ENCODE results near the gene SUGCT.

Gene SUGCT

DNA sequence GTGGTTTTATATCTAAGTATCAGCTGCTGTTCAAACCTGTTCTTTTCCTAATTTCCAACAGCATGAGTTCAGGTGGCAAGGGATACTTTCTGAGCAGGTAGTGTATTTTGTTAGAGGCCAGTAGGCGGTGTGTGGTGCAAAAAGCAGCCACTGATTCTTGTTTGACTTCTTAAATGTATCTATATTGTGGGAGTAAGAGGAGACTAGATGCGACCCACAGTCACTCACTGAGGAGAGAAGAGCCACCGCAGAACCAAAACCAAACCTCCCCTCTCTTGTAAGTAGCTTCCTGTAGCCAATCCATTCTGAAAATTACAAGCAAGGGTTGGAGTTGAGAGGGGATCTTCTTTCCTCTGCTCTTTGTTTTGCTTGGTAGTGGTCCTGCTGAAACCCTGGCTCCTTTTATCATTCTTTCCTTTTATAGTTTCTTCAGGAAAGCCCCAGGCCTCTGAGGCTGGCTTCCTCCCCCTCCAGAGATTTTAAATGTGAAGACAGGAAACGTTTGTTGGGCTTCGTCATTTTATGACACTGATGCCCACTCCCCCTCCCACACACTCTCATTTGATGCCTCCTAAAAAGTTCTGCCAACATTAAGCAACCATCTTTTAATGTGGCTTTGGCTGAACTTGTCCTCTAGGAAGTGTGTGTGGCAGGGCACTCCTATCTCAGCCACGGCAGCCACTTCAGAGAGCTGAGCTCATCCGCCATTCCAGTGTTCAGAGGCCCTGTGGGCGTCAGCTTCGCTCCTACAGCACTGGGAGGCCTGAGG, 566.0 kb downstream of the SUGCT start:
- DNase-seq, result no peak

DNA sequence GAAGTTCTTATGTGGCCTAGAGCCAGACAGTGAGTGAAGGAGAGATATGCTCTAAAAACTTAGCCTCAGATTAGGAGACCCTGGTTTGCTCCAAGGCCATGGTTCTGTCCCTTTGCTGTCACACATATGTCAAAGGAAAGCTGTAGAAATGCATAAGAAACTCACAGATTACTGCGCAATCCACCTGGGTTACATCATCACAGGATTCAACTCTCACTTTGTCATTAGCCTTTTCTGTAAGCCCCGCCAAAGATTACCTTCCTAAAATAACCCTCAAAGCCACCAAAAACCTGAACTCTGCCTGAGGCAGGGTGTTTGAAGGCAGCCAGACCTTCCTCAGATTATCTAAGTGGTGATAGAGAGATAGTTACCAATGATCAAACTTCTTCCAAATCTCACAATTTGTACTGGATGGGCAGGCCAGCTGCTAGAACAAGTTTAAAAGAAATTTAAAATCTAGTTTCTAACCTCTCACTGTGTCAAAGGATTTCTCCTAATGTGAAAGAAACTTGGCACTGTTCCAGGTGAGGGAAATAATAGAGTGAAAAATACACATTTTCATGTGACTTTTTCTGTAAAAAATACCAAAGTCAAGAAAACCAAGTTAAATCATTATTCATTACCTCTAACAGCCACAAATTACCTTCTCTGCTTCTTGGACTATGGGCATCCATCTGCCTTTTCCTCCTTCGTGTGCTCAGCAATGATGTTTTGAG, 567.2 kb downstream of the SUGCT start:
- no peak for DNase-seq

DNA sequence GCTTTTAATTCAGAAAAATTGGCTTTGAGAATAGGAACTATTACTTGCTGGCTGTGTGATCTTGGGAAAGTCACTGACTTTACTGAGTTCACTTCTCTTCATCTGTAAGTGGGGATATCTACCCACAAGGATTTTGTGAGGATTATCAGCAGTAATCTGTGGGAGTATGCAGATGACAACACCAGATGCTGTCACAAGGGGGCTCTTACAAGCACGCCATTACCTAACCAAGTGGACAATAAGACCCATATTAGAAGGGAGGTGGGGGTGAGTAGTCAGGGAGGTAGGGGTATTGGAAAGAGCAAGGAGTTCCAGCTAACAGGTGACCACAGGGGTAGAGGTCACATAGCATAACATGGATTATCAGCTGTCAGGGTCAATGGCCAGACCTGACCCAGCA, 569.4 kb downstream of the SUGCT start:
- no peak for DNase-seq

DNA sequence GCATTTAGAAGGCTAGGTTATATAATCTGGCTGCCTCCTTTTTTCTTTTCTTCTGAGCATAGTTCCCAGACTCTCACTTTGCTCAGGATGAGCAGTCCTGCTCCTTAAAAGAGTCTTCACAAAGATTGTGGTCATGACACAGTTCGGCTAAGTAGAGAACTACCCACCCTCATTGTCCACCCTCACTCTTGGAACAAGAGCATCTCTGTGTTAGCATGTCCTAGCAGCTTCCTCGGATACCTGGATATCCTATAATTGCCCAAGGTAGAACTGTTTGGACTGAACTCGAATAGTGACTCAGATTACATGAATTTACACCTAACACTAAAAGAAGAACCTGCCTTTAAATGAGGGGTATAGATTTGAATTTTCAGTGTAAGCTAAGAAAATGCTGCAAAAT, 572.0 kb downstream of the SUGCT start:
- DNase-seq, result no peak

DNA sequence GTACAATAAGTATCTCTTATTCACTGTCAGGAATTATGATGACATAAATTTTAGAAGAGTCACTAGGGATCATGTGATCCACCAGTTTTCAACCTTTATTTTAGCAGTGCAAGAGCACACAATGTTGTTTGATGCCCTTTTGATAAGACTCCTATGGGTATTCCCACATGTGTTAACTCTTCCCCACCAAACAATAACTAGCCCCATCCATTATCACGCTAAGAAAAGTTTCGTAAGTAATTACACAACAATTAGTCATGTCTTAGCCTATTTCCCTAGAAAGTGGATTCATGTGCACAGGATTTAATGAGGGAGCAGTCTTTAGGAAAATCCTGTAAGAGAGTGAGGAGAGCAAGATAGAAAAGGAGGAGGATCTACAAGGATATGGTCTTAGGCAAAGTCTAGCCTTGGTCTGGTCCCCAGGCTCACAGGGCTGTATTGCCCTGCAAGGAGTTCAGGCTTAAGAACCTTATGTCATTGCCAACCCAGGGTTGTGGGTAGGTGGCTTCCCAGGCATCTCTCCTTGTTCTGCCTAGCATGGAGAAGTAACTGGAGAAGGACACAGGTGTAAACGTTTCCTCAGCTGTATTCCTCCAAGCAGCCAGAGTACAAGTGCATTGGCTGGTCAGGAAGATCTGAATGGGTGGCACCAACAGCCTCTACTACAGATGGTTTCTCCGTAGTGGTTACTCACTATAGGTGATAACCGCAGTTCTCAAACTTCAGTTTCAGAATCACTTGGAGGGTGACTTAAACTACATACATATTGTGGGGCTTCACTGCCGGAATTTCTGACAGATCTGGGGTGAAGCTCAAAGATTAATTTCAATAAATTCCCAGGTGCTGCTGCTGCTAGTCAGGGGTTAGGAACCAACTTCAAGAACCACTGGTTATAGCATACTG, 574.5 kb downstream of the SUGCT start:
- DNase-seq, result no peak

DNA sequence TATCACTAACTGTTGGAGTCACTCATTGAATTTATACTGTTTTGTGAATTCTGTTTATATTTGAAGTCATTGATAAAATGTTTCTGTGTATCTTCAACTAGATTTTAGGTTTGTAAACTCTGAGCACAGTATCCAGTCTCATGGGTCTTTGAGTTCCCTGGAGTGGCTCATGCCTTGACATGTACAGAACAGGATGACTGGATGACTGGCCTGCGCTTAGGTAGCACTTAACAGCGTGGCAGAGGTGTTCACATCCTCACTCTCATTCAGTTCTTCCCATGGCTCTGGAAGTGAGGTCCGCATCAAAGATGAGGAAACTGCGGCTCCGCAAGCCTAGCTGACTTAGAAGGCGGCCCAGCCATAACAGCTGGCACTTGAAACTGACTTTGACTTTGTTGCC, 576.9 kb downstream of the SUGCT start:
- DNase-seq, result no peak

DNA sequence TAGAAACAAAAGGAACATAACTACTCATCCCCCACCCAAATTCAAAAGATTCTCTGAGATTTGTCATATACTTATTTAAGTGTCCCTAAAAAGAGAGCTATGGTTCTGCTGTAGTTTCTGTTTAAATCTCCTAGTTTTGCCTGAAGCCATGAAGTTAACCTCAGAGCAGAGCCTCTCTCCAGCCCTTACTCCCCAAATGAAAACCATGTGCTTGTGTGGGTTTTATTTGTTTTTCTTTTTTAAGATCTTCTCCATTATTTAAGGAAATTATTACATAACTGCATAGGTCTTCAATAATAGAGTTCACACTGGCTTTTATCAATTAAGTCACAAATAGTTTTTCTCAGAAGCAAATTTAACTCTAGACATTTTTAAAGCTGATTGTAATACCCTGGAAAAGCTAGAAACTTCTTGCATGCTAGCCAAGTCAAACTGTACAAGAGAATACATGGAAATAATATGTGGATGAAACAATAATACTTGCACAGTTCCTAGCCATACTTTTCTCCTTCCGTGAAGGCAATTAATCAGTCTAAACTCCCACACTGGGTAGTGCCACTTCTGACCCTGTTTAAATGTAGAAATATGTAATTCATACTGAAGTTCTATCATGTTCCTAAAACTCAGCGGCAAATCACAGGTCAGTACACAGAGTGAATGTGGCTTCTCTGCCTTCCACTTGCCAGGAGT, 579.7 kb downstream of the SUGCT start:
- no peak for DNase-seq

DNA sequence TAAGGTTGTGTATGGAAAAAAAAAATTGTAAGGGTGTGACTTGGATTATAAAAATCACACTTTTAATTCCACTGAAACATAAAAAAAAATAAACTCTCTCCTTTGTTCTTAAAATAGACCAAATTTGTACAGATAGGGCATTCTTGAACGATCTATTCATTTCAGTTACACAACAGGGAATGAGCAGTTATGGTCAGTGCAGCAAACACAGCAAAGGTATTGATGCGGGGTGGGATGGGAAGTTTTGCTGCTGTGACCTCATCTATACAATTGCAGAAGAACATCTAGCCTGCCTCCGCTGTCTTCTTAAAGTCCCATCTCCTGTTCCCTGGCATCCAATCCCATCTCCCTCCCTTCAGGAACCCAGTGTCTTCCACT, 580.2 kb downstream of the SUGCT start:
- no peak for DNase-seq

DNA sequence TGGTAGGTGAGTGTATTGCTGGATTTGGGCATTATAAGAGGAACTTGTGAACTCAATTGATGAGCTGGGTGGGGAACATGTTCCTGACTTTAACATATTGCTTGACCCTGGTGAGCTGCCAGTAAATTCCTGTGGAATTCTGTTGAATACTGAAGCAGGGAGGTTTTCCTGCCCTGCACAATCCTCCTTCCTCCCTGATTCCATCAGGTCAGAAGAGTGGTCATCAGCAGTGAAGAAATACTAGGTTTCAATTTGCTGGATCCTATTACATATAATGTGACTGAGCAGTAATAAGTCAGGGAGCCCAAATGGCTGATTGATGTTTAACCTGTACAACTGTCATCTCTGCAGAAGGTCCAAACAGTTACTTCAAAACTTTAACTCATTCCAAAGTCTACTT, 581.2 kb downstream of the SUGCT start:
- no peak for DNase-seq

DNA sequence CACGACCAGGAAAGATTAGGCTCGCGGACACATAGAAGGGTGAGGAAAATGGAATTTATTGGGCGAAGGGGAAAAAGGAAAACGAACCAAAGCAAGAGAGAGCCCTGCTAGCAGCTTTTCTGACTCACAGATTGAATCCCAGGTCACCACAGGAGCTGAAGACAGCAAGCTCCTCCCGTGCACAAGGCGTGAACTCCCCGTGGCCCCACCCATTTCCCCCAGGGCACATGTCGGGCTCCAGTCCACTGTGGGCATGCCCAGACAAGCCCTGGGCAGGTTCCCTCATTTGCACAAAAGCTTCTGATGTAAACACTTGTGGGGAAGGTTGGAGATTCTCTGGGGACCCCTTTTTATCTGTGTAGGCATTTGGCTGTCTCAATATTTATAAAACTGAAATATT, 582.4 kb downstream of the SUGCT start:
- no peak for DNase-seq

DNA sequence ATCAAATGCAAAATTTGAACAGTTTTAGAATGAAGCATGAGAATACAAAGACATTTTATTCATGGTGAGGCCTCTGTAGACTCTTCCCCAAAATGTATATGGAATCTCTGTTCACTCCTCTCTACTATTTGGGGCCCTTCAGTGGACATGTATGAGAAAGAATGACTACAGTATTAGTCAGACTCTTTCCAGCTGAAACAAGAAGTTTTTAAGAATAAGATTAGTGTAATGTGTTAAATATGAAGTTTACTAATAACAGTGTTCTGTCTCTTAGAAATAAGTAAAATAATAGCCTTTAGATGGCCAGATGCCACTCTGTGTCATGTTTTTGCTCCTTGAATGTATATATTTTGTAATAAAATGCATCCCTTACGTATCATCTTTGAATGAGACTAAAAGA, 585.6 kb downstream of the SUGCT start:
- no peak for DNase-seq

DNA sequence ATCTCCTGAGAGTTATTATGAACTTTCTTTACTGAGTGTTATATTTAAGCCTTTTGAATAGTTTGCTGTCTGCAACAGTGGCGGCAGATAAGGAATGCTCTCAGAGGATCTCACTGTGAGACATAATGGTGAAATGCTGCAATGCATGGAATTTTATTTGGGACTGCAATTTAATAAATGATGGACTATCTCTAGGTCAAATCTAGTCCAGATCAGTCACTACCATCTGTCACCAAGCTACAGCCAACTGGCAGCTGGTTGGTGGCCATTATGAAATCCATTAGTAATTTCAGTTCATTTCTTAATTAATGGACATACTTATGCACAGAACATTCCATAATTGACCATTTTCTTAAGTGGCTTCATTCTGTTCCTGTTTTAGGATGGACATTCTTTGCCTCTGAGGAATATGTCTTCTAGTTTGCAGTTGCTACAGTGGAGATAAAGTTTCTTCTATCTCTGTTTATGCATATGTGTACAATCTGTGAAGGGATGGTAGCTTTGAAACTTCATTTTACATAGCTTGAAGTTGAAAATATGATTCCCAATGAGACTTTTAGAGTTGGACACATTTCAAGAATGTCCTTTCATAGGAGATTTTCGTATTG, 586.6 kb downstream of the SUGCT start:
- no peak for DNase-seq

DNA sequence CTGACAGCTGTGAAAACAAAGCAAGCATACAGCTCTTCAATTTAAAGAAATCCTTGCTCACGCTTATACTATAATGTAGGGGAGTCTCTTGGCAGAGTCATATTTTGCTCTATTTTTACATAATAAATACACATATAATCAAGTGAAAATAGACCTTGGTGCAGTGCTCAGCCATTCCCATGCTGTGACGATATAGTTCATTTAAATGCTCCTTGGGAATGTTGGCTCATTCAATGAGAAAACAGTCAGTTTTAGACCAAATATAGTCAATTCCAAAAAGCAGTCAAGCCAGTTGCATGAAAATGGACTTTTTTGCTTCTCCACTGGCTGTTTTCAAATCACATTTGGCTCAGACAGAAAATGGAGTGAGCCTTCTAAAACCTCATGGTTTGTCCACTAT, 587.4 kb downstream of the SUGCT start:
- DNase-seq, result no peak

DNA sequence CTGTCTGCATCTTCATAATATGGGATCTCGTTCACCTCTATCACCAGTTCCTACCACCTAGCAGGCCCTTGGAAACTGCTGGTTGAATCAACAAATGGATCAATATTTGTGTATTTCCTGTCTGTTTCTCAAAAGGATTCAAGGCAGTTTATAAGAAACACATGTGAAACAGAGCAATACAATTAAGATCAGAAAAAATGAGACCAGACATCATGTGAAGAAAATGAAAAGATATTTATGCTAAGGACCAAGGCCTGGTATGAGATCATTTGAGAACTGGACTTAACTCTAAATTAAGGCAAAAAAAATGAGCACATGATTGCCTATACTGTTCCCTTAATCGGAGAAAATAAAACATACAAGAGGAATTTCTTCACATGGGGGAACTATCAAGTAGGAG, 589.0 kb downstream of the SUGCT start:
- DNase-seq, result no peak

DNA sequence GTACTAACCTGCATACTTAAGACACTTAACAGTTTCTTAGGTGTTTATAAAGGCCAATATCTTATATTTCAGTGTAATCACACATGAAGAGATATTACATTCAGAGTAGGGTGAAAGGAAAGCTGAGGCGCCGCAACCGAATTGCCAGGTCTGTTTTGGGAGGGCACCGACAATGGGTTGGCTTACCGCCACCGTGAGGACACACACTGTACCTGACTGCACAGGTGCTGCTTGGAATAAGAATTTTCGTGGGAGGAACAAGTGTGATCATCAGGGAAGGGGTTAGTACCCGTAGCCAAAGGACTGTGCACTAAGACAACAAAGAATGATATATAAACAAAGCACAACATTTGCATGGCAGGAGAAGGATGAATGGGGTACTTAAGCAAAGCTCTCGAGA, 591.8 kb downstream of the SUGCT start:
- DNase-seq, result no peak

DNA sequence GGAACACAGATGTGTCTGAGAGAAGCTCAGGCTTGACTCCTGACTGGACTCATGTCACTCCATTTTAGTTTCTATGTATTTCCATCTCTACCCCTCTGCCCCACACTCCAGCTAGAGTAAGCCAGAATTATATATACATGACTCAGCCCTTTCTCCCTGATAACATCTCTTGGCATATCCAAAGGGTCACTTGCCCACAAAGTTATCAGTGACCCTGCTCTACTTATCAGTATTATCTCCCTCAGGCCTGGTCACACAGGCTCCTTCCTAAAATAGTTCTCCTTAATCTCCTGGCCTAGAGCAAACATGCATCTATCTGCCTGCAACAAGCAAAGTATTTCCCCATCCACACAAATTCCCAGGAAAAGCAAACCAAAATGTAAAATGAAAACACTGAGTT, 598.3 kb downstream of the SUGCT start:
- no peak for DNase-seq

DNA sequence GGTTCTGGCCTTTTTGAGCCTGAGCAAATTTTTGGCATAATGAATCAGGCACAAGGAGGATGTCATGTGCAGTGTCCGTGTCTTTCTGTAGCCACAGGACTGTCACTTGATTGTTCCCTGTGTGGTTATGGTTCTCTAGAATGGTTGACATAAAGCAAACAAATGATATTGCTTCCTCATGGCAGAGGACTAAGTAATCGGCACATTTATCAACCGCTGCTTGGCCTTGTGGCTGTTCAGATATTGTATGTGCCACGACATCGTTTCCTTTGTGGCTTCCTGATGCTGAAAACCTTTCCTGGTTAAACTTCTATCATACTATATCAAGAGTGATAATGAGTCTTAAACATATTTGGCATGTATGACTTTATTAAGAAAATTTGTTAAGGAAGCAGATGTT, 598.8 kb downstream of the SUGCT start:
- DNase-seq, result no peak

DNA sequence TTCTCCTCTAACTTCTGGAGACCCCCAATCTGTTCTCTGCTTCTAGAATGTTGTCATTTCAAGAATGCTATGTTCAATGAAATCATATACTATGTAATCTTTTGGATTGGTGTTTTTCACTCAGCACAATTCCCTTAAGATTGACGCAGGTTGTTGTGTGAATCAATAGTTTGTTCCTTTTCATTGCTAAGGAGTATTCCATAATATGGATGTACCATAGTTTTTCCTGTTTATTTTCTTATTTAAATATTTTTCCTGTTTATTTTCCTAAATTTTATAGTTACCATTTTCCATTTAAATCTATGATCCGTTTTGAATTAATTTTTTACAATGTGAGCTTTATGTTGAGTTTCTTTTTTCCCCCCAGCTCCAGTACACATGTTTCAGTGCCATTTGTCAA, 604.5 kb downstream of the SUGCT start:
- no peak for DNase-seq

DNA sequence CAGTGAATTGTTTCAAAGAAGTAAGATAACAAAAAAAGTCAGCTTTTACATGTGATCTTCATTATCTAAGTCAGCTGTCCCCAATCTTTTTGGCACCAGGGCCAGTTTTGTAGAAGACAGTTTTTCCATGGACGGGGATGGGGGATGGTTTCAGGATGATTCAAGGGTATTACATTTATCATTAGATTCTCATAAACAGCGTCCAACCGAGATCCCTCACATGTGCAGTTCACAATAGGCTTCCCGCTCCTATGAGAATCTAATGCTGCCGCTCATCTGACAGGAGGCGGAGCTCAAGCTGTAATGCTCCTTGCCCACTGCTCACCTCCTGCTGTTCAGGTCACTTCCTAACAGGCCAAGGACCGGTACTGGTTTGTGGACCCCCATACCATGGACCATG, 607.5 kb downstream of the SUGCT start:
- DNase-seq, result no peak

DNA sequence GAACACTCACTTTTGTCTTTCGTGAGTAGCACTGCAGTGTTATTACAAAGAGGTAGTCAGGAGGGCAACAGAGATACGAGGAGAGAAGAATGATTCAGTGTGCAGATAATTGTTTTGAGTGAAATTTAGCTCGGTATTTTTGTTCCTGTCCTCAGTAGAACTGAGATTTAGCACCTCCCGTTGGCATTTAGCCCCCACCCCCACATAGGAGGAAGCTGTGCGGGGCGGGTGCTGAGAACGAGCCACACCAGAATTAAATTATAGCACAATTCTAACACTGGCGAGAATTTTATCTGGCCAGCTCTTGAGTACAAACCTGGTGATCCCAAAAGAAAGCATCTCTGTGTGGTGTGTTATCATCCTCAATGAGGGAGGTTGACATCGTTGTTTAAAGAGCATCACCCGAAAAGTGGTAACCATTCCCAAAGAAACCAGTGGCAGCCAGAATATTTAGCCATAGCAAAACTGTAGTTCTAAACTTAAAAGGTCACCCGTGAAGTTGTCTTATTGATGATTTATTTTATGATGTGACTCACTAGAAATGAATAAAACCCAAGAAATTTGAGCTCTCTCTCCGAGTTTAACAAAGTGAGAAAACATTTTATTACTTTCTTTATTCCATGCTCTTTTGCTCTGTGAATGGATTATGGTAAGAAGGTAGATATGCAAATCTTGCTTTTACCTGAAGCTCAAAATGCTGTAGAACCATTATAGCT, 612.2 kb downstream of the SUGCT start:
- DNase-seq, result no peak

DNA sequence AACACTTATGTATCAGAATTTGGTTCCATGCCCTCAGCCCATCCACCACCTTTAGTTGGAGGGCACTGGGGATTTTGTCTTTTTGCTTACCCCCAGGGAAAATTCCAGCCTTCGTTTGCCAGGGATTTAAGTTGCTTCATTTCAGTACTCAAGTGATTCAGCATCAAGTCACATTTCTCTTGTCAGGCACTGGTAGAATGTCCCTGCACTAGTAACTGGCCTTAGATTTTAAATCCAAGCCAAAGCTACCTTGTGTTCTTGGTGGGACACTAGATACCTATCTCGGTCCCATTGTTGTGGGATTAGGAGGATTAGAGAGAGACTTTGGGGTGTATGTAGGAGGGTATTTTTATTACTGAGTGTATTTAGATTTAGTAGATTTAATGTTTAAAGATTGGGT, 613.1 kb downstream of the SUGCT start:
- DNase-seq, result no peak

DNA sequence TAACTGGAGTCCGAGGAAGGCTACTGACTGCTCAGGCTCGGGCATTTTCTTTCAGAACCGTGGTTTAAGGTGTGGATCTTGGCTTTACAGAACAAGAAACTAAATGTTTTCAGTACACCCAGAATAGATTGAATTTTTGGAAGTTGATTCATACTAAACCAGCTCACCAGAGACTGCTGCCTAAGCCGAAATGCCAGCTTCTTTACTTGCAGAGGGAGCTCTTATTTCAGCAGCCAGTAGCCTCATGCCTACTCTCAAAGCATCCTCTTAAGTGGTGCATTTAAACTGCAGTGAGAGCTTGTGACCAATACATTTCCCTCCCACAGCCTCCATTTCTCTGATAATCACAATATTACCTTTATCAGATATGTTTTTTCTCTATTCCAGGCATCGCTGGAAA, 615.1 kb downstream of the SUGCT start:
- no peak for DNase-seq
